K562 (cell line): ENCODE measurements around the gene APOM. TPM values are rescaled to one million over a fixed set of nuclear protein-coding genes. Genes with fewer than 3 reads are reported as not detected.

Experiments used
- CAMTA2 ChIP-seq: fragments of 250-450 bp; sonication (Bioruptor Pico); conservative IDR thresholded peaks from 2 replicates; pipeline ENCODE4 v1.5.1; 2022
- FOXP1 ChIP-seq: sonication (generic); formaldehyde crosslinking; IDR thresholded peaks from 2 replicates; pipeline ENCODE4 v1.8.0; 2022; ENCODE audit warnings: mild to moderate bottlenecking, missing genetic modification reagents
- FOXP4 ChIP-seq: sonication (generic); formaldehyde crosslinking; IDR thresholded peaks from 2 replicates; pipeline ENCODE4 v1.8.0; 2022; ENCODE audit warnings: mild to moderate bottlenecking, missing genetic modification reagents, borderline replicate concordance
- HCFC1 ChIP-seq: IDR thresholded peaks from 2 replicates; pipeline ENCODE4 v1.6.1; 2012; ENCODE audit warnings: low read depth, low read length, improper control_type of control experiment
- MITF ChIP-seq: IDR thresholded peaks from 2 replicates; pipeline ENCODE4 v1.6.1; 2014; ENCODE audit warnings: antibody characterized with exemption
- MYNN ChIP-seq, 2 experiments: sonication (generic); formaldehyde crosslinking in 1 of 2; IDR thresholded peaks; 2 replicates each; pipeline versions ENCODE4 v1.5.0 to v1.6.1; 2016 to 2020; ENCODE audit warnings: antibody characterized with exemption in 1 of 2, missing genetic modification reagents in 1 of 2
- NFXL1 ChIP-seq: fragments of 450-650 bp; formaldehyde crosslinking; IDR thresholded peaks from 2 replicates; pipeline ENCODE4 v1.4.0; 2021; ENCODE audit warnings: mild to moderate bottlenecking
- SIN3A ChIP-seq, 2 experiments: fragments of 150-350 bp in 1 of 2; IDR thresholded peaks; 2 replicates each; pipeline ENCODE4 v1.6.1; 2011 to 2016; ENCODE audit warnings: borderline replicate concordance in 2 of 2, low read depth in 2 of 2, low read length in 2 of 2, mild to moderate bottlenecking in 2 of 2, moderate library complexity in 2 of 2; ENCODE audit not compliant: control insufficient read depth in 1 of 2
- SPI1 ChIP-seq: IDR thresholded peaks from 2 replicates; pipeline ENCODE4 v1.6.1; 2011; ENCODE audit warnings: low read depth, low read length, control low read depth, borderline replicate concordance
- YY1 ChIP-seq, 3 experiments: IDR thresholded peaks; 2 replicates each; pipeline ENCODE4 v1.6.1; 2011; ENCODE audit warnings: low read length in 2 of 3, mild to moderate bottlenecking in 2 of 3, moderate library complexity in 2 of 3, borderline replicate concordance in 1 of 3, control low read depth in 1 of 3, low read depth in 1 of 3; ENCODE audit not compliant: insufficient read depth in 3 of 3, insufficient replicate concordance in 2 of 3, control insufficient read depth in 1 of 3, insufficient read length in 1 of 3; ENCODE audit errors: extremely low read depth in 1 of 3
- ZNF224 ChIP-seq: sonication (generic); formaldehyde crosslinking; IDR thresholded peaks from 2 replicates; pipeline ENCODE4 v1.8.0; 2022; ENCODE audit warnings: mild to moderate bottlenecking, missing genetic modification reagents
- ZNF431 ChIP-seq: sonication (generic); formaldehyde crosslinking; IDR thresholded peaks from 2 replicates; pipeline ENCODE4 v1.8.0; 2022; ENCODE audit warnings: mild to moderate bottlenecking, missing genetic modification reagents
- polyA plus RNA-seq, 8 experiments: library from polyadenylated mRNA; depleted of rRNA in 4 of 8; stranded (reverse) in 5 of 8; unstranded in 3 of 8; fragments of >200 nt; fragmentation: Nextera tagmentation in 2 of 8; fragmentation: Illumina TruSeq in 1 of 8; extraction: Ambion mirVana in 2 of 8; extraction: Trizol in 1 of 8; gene quantifications; 2 replicates each; pipeline versions ENCODE4 v1.2.1 to v1.2.3, GENCODE V29; 2011 to 2014; ENCODE audit warnings: inconsistent platforms in 1 of 8, missing spikeins in 1 of 8
- total RNA-seq, 7 experiments: library from RNA; depleted of rRNA in 6 of 7; stranded (reverse); fragments of >200 nt in 6 of 7; fragmentation: Illumina TruSeq in 2 of 7; extraction: Trizol in 2 of 7; gene quantifications; 2 replicates each; pipeline versions ENCODE4 v1.2.1 to v1.2.3, GENCODE V29; 2011 to 2021; ENCODE audit warnings: low replicate concordance in 1 of 7
- TF ChIP-seq, protein P1 (sequence below), 2 experiments: fragments of 450-650 bp; IDR thresholded peaks; 2 replicates each; pipeline ENCODE4 v1.6.1; 2018; ENCODE audit warnings: mild to moderate bottlenecking in 2 of 2, low read depth in 1 of 2; ENCODE audit not compliant: partially characterized antibody in 2 of 2
- TF ChIP-seq, protein P2 (sequence below), 3 experiments: fragments of 200-800 bp in 1 of 3; sonication (Bioruptor generic) in 1 of 3; sonication (generic) in 1 of 3; formaldehyde crosslinking in 1 of 3; IDR thresholded peaks; 2 replicates each; pipeline versions ENCODE4 v1.6.1 to v1.8.0; 2016 to 2022; ENCODE audit warnings: mild to moderate bottlenecking in 2 of 3, missing compliant biosample characterization in 2 of 3, missing genetic modification characterization in 2 of 3, missing genetic modification reagents in 1 of 3
- TF ChIP-seq, protein P3 (sequence below): sonication (generic); IDR thresholded peaks from 2 replicates; pipeline ENCODE4 v1.6.1; 2016

The APOM gene
- total and polyA plus RNA-seq, 9 of the 15 experiments (the other 6 are each of a cell fraction or from before 2014, with no cell fraction given): 5.7 to 24.3 (median 10.4) TPM

DNA sequence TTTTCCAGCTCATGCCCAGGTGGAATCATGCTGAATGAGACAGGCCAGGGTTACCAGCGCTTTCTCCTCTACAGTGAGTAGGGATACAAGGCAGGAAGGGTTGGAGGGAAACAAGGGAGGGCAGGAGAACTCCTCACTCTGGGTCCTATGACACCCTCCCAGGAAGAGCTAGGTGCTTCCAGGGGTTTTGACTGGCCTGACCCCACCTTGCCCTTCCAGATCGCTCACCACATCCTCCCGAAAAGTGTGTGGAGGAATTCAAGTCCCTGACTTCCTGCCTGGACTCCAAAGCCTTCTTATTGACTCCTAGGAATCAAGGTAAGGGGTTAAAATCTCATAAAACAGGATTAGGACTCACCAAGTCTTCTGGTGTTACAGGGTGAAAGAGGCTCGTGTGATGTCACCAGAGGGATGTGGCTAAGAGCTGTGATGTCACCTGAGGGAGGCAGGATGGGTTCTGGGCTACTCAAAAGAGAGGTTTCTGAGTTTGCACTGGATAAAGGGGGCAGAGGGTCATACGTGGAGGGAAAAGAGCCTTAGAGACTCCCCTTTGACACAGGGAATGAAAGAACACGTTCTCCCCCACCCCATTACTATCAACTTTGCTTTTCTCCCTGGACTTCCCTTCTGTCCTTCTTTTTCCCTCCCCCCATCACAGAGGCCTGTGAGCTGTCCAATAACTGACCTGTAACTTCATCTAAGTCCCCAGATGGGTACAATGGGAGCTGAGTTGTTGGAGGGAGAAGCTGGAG is 1.9 kb downstream of the APOM start (continued):
- TF ChIP-seq ZNF431 (CRISPR knock-in tag) (peak; percentile 42; the same call in 1 of the 2 replicates), MITF (no peak), SPI1 (0 out of 2 replicates have a peak, but pooled peaks have one; percentile 38), ZNF224 (CRISPR knock-in tag) (no peak), NFXL1 (no peak), HCFC1 (no peak), FOXP4 (peak; percentile 46; the same call in 1 of the 2 replicates), SIN3A (IDR thresholded peaks at IDR 0.05; ENCODE audit: borderline replicate concordance in 2 of 2, control insufficient read depth in 1 of 2, low read depth in 2 of 2, low read length in 2 of 2) (no peak), MYNN (IDR thresholded peaks at IDR 0.05) (no peak), MYNN (CRISPR knock-in tag; IDR thresholded peaks at IDR 0.05) (no peak), FOXP1 (CRISPR knock-in tag) (no peak), CAMTA2 (CRISPR knock-in tag) (no peak), YY1 (IDR thresholded peaks at IDR 0.05; ENCODE audit: borderline replicate concordance in 1 of 3, control insufficient read depth in 1 of 3, extremely low read depth in 1 of 3, insufficient read depth in 3 of 3, insufficient read length in 1 of 3, insufficient replicate concordance in 2 of 3, low read depth in 1 of 3, low read length in 2 of 3) (no peak)
- TF ChIP-seq, protein P1, sequence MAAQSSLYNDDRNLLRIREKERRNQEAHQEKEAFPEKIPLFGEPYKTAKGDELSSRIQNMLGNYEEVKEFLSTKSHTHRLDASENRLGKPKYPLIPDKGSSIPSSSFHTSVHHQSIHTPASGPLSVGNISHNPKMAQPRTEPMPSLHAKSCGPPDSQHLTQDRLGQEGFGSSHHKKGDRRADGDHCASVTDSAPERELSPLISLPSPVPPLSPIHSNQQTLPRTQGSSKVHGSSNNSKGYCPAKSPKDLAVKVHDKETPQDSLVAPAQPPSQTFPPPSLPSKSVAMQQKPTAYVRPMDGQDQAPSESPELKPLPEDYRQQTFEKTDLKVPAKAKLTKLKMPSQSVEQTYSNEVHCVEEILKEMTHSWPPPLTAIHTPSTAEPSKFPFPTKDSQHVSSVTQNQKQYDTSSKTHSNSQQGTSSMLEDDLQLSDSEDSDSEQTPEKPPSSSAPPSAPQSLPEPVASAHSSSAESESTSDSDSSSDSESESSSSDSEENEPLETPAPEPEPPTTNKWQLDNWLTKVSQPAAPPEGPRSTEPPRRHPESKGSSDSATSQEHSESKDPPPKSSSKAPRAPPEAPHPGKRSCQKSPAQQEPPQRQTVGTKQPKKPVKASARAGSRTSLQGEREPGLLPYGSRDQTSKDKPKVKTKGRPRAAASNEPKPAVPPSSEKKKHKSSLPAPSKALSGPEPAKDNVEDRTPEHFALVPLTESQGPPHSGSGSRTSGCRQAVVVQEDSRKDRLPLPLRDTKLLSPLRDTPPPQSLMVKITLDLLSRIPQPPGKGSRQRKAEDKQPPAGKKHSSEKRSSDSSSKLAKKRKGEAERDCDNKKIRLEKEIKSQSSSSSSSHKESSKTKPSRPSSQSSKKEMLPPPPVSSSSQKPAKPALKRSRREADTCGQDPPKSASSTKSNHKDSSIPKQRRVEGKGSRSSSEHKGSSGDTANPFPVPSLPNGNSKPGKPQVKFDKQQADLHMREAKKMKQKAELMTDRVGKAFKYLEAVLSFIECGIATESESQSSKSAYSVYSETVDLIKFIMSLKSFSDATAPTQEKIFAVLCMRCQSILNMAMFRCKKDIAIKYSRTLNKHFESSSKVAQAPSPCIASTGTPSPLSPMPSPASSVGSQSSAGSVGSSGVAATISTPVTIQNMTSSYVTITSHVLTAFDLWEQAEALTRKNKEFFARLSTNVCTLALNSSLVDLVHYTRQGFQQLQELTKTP (IDR thresholded peaks at IDR 0.05; ENCODE audit: low read depth in 1 of 2, partially characterized antibody in 2 of 2): peak in 1 of 2 experiments; percentile 21
- TF ChIP-seq, protein P2, sequence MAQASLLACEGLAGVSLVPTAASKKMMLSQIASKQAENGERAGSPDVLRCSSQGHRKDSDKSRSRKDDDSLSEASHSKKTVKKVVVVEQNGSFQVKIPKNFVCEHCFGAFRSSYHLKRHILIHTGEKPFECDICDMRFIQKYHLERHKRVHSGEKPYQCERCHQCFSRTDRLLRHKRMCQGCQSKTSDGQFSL (CRISPR knock-in tag; IDR thresholded peaks at IDR 0.05): 0 out of 2 replicates have a peak, but pooled peaks have one; percentile 43
- TF ChIP-seq, protein P2 (tag; IDR thresholded peaks at IDR 0.05): no peak
- TF ChIP-seq, protein P3, sequence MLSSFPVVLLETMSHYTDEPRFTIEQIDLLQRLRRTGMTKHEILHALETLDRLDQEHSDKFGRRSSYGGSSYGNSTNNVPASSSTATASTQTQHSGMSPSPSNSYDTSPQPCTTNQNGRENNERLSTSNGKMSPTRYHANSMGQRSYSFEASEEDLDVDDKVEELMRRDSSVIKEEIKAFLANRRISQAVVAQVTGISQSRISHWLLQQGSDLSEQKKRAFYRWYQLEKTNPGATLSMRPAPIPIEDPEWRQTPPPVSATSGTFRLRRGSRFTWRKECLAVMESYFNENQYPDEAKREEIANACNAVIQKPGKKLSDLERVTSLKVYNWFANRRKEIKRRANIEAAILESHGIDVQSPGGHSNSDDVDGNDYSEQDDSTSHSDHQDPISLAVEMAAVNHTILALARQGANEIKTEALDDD: no peak
